ENCODE data around the gene DLG2.

The DLG2 gene

GRCh38 chr11:84890676-84891075 lies 736.5 kb downstream of the DLG2 start:
- Histone ChIP-seq H3K27me3 (ENCODE audit: insufficient read depth, low read length) (no peaks in the 10 kb centered on the region), H3K4me1 (ENCODE audit: insufficient read depth, low read length, severe bottlenecking) (no peaks in the 10 kb centered on the region), H3K9me3 (ENCODE audit: low read length) (no peaks in the 10 kb centered on the region), H3K4me2 (ENCODE audit: low read length) (no peak overlapping the region), H3K9ac (ENCODE audit: low read length) (no peak overlapping the region), H4K20me1 (ENCODE audit: insufficient read depth, low read length) (no peaks in the 10 kb centered on the region), H3F3A (ENCODE audit: insufficient read depth, low read length) (no peaks in the 10 kb centered on the region), H3K27ac (ENCODE audit: low read depth, low read length, poor library complexity, severe bottlenecking) (no peak overlapping the region), H3K79me2 (ENCODE audit: insufficient read depth, low read length) (no peaks in the 10 kb centered on the region), H3K4me3 (ENCODE audit: low read depth, low read length, poor library complexity, severe bottlenecking) (no peak overlapping the region), H2AFZ (ENCODE audit: low read length) (no peak overlapping the region), H3K36me3 (ENCODE audit: insufficient read depth, low read length) (no peaks in the 10 kb centered on the region), H3K9me2 (ENCODE audit: low read depth, low read length) (no peaks in the 10 kb centered on the region)
- TF ChIP-seq CTCF (IDR thresholded peaks at IDR 0.05; ENCODE audit: low read length): no peak

GRCh38 chr11:84889556-84889955 lies 737.6 kb downstream of the DLG2 start:
- Histone ChIP-seq H3K4me2 (ENCODE audit: low read length) (no peak overlapping the region), H3K4me3 (ENCODE audit: low read depth, low read length, poor library complexity, severe bottlenecking) (no peak overlapping the region), H3K9ac (ENCODE audit: low read length) (no peak overlapping the region), H3K27me3 (ENCODE audit: insufficient read depth, low read length) (no peaks in the 10 kb centered on the region), H3F3A (ENCODE audit: insufficient read depth, low read length) (no peaks in the 10 kb centered on the region), H3K79me2 (ENCODE audit: insufficient read depth, low read length) (no peaks in the 10 kb centered on the region), H4K20me1 (ENCODE audit: insufficient read depth, low read length) (no peaks in the 10 kb centered on the region), H3K27ac (ENCODE audit: low read depth, low read length, poor library complexity, severe bottlenecking) (no peak overlapping the region), H3K36me3 (ENCODE audit: insufficient read depth, low read length) (no peaks in the 10 kb centered on the region), H3K9me2 (ENCODE audit: low read depth, low read length) (no peaks in the 10 kb centered on the region), H3K4me1 (ENCODE audit: insufficient read depth, low read length, severe bottlenecking) (no peaks in the 10 kb centered on the region), H3K9me3 (ENCODE audit: low read length) (no peaks in the 10 kb centered on the region), H2AFZ (ENCODE audit: low read length) (no peak overlapping the region)
- TF ChIP-seq EZH2 (IDR thresholded peaks at IDR 0.05; ENCODE audit: borderline replicate concordance, low read length): no peak
- no peak for TF ChIP-seq CTCF (IDR thresholded peaks at IDR 0.05; ENCODE audit: low read length)

- H3K9me3 ChIP-seq (ENCODE audit: low read length): no peaks in the 10 kb centered on the region
- no peaks in the 10 kb centered on the region for H3K36me3 ChIP-seq (ENCODE audit: insufficient read depth, low read length)
- H2AFZ ChIP-seq (ENCODE audit: low read length): no peak overlapping the region
- H3K27ac ChIP-seq (ENCODE audit: low read depth, low read length, poor library complexity, severe bottlenecking): no peak overlapping the region
- TF ChIP-seq EZH2 (IDR thresholded peaks at IDR 0.05; ENCODE audit: borderline replicate concordance, low read length) (no peak), CTCF (IDR thresholded peaks at IDR 0.05; ENCODE audit: low read length) (no peak)
- H3K4me2 ChIP-seq (ENCODE audit: low read length): no peak overlapping the region
- H3K9me2 ChIP-seq (ENCODE audit: low read depth, low read length): no peaks in the 10 kb centered on the region
- no peaks in the 10 kb centered on the region for H4K20me1 ChIP-seq (ENCODE audit: insufficient read depth, low read length)
- H3K4me1 ChIP-seq (ENCODE audit: insufficient read depth, low read length, severe bottlenecking): no peaks in the 10 kb centered on the region
- H3K4me3 ChIP-seq (ENCODE audit: low read depth, low read length, poor library complexity, severe bottlenecking): no peak overlapping the region
- H3K27me3 ChIP-seq (ENCODE audit: insufficient read depth, low read length): no peaks in the 10 kb centered on the region
- no peaks in the 10 kb centered on the region for H3K79me2 ChIP-seq (ENCODE audit: insufficient read depth, low read length)
- no peak overlapping the region for H3K9ac ChIP-seq (ENCODE audit: low read length)
- no peaks in the 10 kb centered on the region for H3F3A ChIP-seq (ENCODE audit: insufficient read depth, low read length)
Measured at GRCh38 chr11:84887055-84887629, 740.0 kb downstream of the DLG2 start.

All from OCI-LY1 (cell line).